Measurements from ENCODE around the gene NUP93. TPM values are rescaled to one million over a fixed set of nuclear protein-coding genes. Genes with fewer than 3 reads are reported as not detected.
"Not testable (repeated sequence)": the region's sequence is repeated elsewhere in the genome, so short reads cannot be mapped to it uniquely, and the experiment has no call there.

Gene NUP93
- total RNA-seq, 4 donors from 2014 or later, result 12.9 to 30.7 (median 23.0) TPM

DNA sequence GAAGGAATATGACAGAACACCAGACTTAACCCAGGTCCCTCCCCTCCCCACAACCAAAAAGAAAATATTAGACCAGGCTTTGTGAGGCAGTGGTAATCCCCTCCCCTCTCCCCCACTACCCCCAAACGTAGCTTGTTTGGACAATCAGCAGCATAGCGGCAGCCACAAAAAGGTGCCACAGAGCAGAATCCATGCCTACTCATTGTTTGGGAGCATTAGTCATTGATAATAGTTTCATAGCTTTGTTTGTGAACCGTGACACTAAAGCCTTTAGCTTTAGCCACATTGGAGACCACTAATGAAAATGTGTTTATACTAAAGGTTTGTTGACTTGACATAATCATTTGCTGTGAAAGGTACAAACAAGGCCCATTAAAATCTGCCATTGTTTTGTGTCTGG is 65.1 kb downstream of the NUP93 start:
- H3K27me3 ChIP-seq, result no peaks in the 10 kb centered on the region
- DNase-seq, result no peak
- TF ChIP-seq POLR2A (IDR thresholded peaks at IDR 0.05), result no peak
- TF ChIP-seq, protein P1, sequence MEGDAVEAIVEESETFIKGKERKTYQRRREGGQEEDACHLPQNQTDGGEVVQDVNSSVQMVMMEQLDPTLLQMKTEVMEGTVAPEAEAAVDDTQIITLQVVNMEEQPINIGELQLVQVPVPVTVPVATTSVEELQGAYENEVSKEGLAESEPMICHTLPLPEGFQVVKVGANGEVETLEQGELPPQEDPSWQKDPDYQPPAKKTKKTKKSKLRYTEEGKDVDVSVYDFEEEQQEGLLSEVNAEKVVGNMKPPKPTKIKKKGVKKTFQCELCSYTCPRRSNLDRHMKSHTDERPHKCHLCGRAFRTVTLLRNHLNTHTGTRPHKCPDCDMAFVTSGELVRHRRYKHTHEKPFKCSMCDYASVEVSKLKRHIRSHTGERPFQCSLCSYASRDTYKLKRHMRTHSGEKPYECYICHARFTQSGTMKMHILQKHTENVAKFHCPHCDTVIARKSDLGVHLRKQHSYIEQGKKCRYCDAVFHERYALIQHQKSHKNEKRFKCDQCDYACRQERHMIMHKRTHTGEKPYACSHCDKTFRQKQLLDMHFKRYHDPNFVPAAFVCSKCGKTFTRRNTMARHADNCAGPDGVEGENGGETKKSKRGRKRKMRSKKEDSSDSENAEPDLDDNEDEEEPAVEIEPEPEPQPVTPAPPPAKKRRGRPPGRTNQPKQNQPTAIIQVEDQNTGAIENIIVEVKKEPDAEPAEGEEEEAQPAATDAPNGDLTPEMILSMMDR (IDR thresholded peaks at IDR 0.05 in 4 of 5, conservative IDR thresholded peaks at IDR 0.05 in 1 of 5), result no peak
- no peaks in the 10 kb centered on the region for H3K9me3 ChIP-seq
- no peak for ATAC-seq
- H3K4me1 ChIP-seq, result no peaks in the 10 kb centered on the region
- H3K36me3 ChIP-seq, result no peaks in the 10 kb centered on the region
- intact Hi-C loops (cut with DNase I; ENCODE audit: low total_unique reads) (no loop called here), in situ Hi-C loops (cut with MboI; ENCODE audit: low sequenced_read_pairs in 4 of 4) (no loop called here)
- no peak overlapping the region for H3K4me3 ChIP-seq
- H3K27ac ChIP-seq, result no peak overlapping the region

DNA sequence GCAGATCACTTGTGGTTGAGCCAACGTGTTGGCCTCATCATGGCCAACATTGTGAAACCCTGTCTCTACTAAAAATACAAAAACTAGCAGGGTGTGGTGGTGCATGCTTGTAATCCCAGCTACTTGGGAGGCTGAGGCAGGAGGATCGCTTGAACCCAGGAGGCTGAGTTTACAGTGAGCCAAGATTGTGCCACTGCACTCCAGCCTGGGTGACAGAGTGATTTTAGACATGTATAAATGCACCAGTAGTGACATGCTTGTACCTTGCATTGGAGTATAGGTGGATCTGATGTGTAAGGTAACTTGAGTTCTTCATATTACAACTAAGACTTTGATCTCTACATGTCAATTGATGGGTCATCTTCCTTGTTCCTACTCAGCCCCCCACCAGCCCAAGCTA is 67.1 kb downstream of the NUP93 start:
- in situ Hi-C loops (cut with MboI; ENCODE audit: low sequenced_read_pairs in 4 of 4); H3K4me3 ChIP-seq; H3K27me3 ChIP-seq; ATAC-seq; H3K4me1 ChIP-seq; H3K36me3 ChIP-seq; DNase-seq; H3K9me3 ChIP-seq; intact Hi-C loops (cut with DNase I; ENCODE audit: low total_unique reads); H3K27ac ChIP-seq: not testable (repeated sequence)

DNA sequence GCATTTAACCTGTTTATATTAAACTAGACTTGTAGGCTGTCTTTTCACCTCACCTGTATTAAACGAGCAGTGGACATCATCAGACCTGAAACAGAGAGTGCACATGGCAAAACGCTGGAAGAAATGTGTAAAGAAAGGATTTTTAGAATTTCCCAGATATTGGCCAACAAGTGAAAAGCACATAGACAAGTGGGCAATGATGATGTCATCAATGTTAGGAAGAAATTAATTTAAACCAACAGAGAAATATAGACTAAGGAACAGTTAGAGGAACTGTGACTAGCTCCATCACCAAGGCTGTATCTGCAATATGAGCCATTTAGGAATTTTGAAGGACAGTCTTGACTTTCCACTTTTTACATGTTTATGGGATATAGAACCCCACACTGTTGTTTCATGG is 67.9 kb downstream of the NUP93 start:
- H3K9me3 ChIP-seq, result no peaks in the 10 kb centered on the region
- no peak overlapping the region for H3K27ac ChIP-seq
- H3K36me3 ChIP-seq, result no peaks in the 10 kb centered on the region
- intact Hi-C loops (cut with DNase I; ENCODE audit: low total_unique reads), result no loop called here
- in situ Hi-C loops (cut with MboI; ENCODE audit: low sequenced_read_pairs in 4 of 4), result no loop called here
- DNase-seq (no peak), ATAC-seq (no peak)
- TF ChIP-seq, protein P1 (IDR thresholded peaks at IDR 0.05 in 4 of 5, conservative IDR thresholded peaks at IDR 0.05 in 1 of 5), result no peak
- TF ChIP-seq POLR2A (IDR thresholded peaks at IDR 0.05), result no peak
- H3K4me3 ChIP-seq, result no peak overlapping the region
- H3K4me1 ChIP-seq, result no peaks in the 10 kb centered on the region
- no peaks in the 10 kb centered on the region for H3K27me3 ChIP-seq

DNA sequence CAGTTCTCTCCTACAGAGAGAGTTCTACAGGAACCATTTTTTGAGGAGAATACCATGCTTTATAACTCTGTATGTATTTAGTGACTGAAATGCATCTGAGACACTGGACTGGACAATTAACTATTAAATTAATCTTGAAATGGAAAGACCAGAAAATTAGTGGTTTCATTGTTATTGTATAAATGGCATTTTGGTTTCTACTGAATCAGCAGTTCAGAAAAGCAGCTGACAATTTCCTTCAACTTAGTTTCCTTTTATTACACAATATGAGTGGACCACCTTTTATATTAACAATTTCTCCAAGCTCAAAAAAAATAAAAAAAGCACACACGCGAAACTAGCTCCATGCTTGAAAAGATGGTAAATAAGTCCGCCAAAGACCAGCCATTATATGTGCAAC is 69.0 kb downstream of the NUP93 start:
- Histone ChIP-seq H3K4me1 (no peaks in the 10 kb centered on the region), H3K36me3 (no peaks in the 10 kb centered on the region), H3K9me3 (no peaks in the 10 kb centered on the region), H3K27me3 (no peaks in the 10 kb centered on the region), H3K4me3 (no peak overlapping the region), H3K27ac (no peak overlapping the region)
- intact Hi-C loops (cut with DNase I; ENCODE audit: low total_unique reads) (no loop called here), in situ Hi-C loops (cut with MboI; ENCODE audit: low sequenced_read_pairs in 4 of 4) (no loop called here)
- TF ChIP-seq, protein P1 (IDR thresholded peaks at IDR 0.05 in 4 of 5, conservative IDR thresholded peaks at IDR 0.05 in 1 of 5), result no peak
- no peak for TF ChIP-seq POLR2A (IDR thresholded peaks at IDR 0.05)
- ATAC-seq, result no peak
- no peak for DNase-seq

DNA sequence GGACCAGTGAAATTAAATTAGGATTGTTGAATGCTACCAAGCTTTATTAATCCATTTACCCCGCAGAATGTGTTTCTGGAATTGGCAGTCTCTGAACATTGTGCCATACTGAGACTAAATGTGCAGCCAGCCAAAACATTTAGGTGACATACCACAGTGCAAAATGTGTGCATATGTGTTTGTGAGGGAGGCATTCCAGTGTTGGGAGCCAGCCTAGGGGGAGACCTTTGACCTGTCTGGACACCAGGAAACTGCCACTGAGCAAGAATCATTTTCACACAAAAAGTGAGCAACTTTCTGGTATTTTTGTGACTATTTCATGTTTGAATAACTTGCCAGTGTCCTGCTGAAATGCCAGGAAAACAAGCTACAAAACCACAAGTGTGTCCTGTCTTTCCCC is 70.4 kb downstream of the NUP93 start:
- Histone ChIP-seq H3K4me1 (no peaks in the 10 kb centered on the region), H3K27ac (no peak overlapping the region), H3K9me3 (no peaks in the 10 kb centered on the region), H3K4me3 (no peak overlapping the region), H3K36me3 (peaks cover 0 to 4% of the 10 kb centered on the region in 2 donors), H3K27me3 (no peaks in the 10 kb centered on the region)
- TF ChIP-seq, protein P1 (IDR thresholded peaks at IDR 0.05 in 4 of 5, conservative IDR thresholded peaks at IDR 0.05 in 1 of 5), result no peak
- TF ChIP-seq POLR2A (IDR thresholded peaks at IDR 0.05), result no peak
- DNase-seq (no peak), ATAC-seq (no peak)
- intact Hi-C loops (cut with DNase I; ENCODE audit: low total_unique reads), result no loop called here
- in situ Hi-C loops (cut with MboI; ENCODE audit: low sequenced_read_pairs in 4 of 4), result no loop called here
